ENCODE data around the gene TTC9C. TPM values are rescaled to one million over a fixed set of nuclear protein-coding genes. Genes with fewer than 3 reads are reported as not detected.
"Not testable (repeated sequence)": the region's sequence is repeated elsewhere in the genome, so short reads cannot be mapped to it uniquely, and the experiment has no call there.

TTC9C gene
- total RNA-seq, 1 donor from 2014 or later = 35.7 TPM

DNA sequence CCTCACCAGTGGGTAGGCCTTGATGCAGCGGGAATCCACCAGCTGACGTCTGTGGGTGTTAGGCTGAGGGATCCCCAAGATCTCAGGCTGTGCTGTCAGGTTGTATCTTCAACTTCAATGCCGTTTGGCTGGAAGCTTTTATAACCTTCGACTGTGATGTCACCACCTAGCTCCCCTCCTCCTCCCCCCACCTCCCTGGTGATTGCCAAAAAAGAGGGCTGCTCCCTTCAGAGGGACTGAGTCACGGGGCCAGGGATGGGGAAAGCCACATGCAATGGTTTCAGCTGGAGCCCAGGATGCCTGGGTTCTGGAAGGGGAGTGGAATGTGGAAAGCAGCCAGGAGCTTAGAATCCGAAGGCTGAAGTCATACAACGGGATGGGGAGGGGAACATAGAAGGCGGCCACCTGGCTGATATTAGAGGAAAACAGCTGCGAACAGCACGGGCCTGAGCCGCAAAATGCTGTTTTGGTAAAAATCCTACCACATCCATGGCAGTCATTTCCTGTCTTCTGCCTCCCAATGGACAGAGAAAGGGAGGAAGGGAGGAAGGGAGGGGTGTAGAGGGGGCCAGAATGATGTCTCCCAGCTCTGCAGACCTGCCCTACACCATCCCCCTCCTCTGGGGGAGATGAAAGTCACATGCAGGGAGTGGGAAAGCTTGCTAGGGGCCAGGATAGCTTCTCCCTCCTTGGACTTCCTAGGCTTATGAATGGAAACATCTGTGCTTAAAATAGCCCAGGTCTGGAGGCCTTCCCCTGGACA, 38.7 kb upstream of the TTC9C start, which contains the start of gene LRRN4CL:
Gene LRRN4CL (minus strand): TSS at position 110 of the 763 bp plus-strand sequence. CDS start 1,022 bp downstream, outside the sequence.
- no peak for DNase-seq (ENCODE audit: low read depth)
- H3K4me3 ChIP-seq (ENCODE audit: low read depth, low read length) = no peak within 1 kb of the TSS
- TF ChIP-seq CTCF (conservative IDR thresholded peaks at IDR 0.05; ENCODE audit: low read depth, low read length) = no peak

- not testable (repeated sequence) for H3K4me3 ChIP-seq (ENCODE audit: low read depth, low read length)
Measured at GRCh38 chr11:62693624-62694023, 34.7 kb upstream of the TTC9C start.

GRCh38 chr11:62694455-62695167, 33.7 kb upstream of the TTC9C start:
- no peak for DNase-seq (ENCODE audit: low read depth)
- TF ChIP-seq CTCF (conservative IDR thresholded peaks at IDR 0.05; ENCODE audit: low read depth, low read length) = peak; percentile 84
- H3K4me3 ChIP-seq (ENCODE audit: low read depth, low read length) = no peak overlapping the region

More at GRCh38 chr11:62693624-62694023, 34.7 kb upstream of the TTC9C start:
- not testable (repeated sequence) for DNase-seq (ENCODE audit: low read depth)

- no peak for DNase-seq (ENCODE audit: low read depth)
- TF ChIP-seq CTCF (conservative IDR thresholded peaks at IDR 0.05; ENCODE audit: low read depth, low read length) = no peak
- H3K4me3 ChIP-seq (ENCODE audit: low read depth, low read length) = no peak overlapping the region
Measured at GRCh38 chr11:62702246-62702645, 26.0 kb upstream of the TTC9C start.

DNA sequence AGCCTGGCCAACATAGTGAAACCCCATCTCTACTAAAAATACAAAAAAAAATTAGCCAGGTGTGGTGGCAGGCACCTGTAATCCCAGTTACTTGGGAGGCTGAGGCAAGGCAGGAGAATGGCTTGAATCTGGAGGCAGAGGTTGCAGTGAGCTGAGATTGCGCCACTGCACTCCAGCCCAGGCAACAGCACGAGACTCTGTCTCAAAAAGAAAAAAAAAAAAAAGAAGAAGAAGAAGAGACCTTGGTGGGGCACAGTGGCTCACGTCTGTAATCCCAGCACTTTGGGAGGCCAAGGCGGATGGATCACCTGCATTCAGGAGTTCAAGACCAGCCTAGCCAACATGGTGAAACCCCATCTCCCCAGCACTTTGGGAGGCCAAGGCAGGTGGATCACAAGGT, 24.4 kb upstream of the TTC9C start:
- H3K4me3 ChIP-seq (ENCODE audit: low read depth, low read length); DNase-seq (ENCODE audit: low read depth): not testable (repeated sequence)

GRCh38 chr11:62705413-62705812, 22.9 kb upstream of the TTC9C start:
- peak; percentile 20 for TF ChIP-seq CTCF (conservative IDR thresholded peaks at IDR 0.05; ENCODE audit: low read depth, low read length)
- H3K4me3 ChIP-seq (ENCODE audit: low read depth, low read length) = peak overlapping the region; percentile 77
- DNase-seq (ENCODE audit: low read depth) = no peak

GRCh38 chr11:62705880-62706849, 22.1 kb upstream of the TTC9C start:
- peak overlapping the region; percentile 77 for H3K4me3 ChIP-seq (ENCODE audit: low read depth, low read length)
- TF ChIP-seq CTCF (conservative IDR thresholded peaks at IDR 0.05; ENCODE audit: low read depth, low read length) = no peak
- no peak for DNase-seq (ENCODE audit: low read depth)

Measured in epithelial cell of proximal tubule (primary cell).